CD4-positive, alpha-beta T cell treated with Interleukin-21 for 1 hour (primary cell): ENCODE results near the gene VIPR2.
"Not testable (repeated sequence)": the region's sequence is repeated elsewhere in the genome, so short reads cannot be mapped to it uniquely, and the experiment has no call there.

ENCODE experiments used
- DNase-seq: peaks from one replicate; pipeline ENCODE4 v3.0.0-alpha.2; 2020

VIPR2 gene

GRCh38 chr7:159103382-159104187 is 41.1 kb downstream of the VIPR2 start:
- DNase-seq: no peak

GRCh38 chr7:159102681-159103381 is 41.8 kb downstream of the VIPR2 start:
- DNase-seq: no peak

GRCh38 chr7:159101661-159102091 is 43.0 kb downstream of the VIPR2 start:
- not testable (repeated sequence) for DNase-seq

- DNase-seq: not testable (repeated sequence)
These were observed 43.6 kb downstream of the VIPR2 start for GRCh38 chr7:159101083-159101395.

GRCh38 chr7:159100281-159101082 is 44.2 kb downstream of the VIPR2 start:
- DNase-seq: not testable (repeated sequence)

- no peak for DNase-seq
These were observed 44.9 kb downstream of the VIPR2 start for GRCh38 chr7:159099711-159100231.

- no peak for DNase-seq
These were observed 45.6 kb downstream of the VIPR2 start for GRCh38 chr7:159098811-159099655.

- DNase-seq: no peak
These were observed 46.3 kb downstream of the VIPR2 start for GRCh38 chr7:159098424-159098786.

GRCh38 chr7:159097661-159098423 is 46.8 kb downstream of the VIPR2 start:
- DNase-seq: no peak

GRCh38 chr7:159096736-159097581 is 47.7 kb downstream of the VIPR2 start:
- DNase-seq: no peak

- DNase-seq: no peak
These were observed 48.7 kb downstream of the VIPR2 start for GRCh38 chr7:159095979-159096411.

- no peak for DNase-seq
These were observed 49.5 kb downstream of the VIPR2 start for GRCh38 chr7:159094919-159095915.

GRCh38 chr7:159094023-159094740 is 50.5 kb downstream of the VIPR2 start:
- no peak for DNase-seq

- DNase-seq: no peak
These were observed 51.2 kb downstream of the VIPR2 start for GRCh38 chr7:159093351-159093971.

- no peak for DNase-seq
These were observed 52.0 kb downstream of the VIPR2 start for GRCh38 chr7:159092701-159093121.

- no peak for DNase-seq
These were observed 52.9 kb downstream of the VIPR2 start for GRCh38 chr7:159091480-159092475.

GRCh38 chr7:159091041-159091440 is 53.6 kb downstream of the VIPR2 start:
- DNase-seq: no peak
